HepG2 (cell line): Measurements from ENCODE around the gene CDC42EP5. TPM values are rescaled to one million over a fixed set of nuclear protein-coding genes. Genes with fewer than 3 reads are reported as not detected.

ENCODE experiments used
- BCL6 ChIP-seq: IDR thresholded peaks from 2 replicates; pipeline ENCODE4 v1.6.1; 2016; ENCODE audit warnings: missing genetic modification reagents, missing compliant biosample characterization
- KMT2B ChIP-seq: IDR thresholded peaks from 2 replicates; pipeline ENCODE4 v1.6.1; 2016; ENCODE audit warnings: missing genetic modification reagents, missing compliant biosample characterization
- MXD4 ChIP-seq: IDR thresholded peaks from 2 replicates; pipeline ENCODE4 v1.6.1; 2016; ENCODE audit warnings: mild to moderate bottlenecking, missing biosample characterization, missing genetic modification reagents
- TARDBP ChIP-seq: sonication (generic); formaldehyde crosslinking; IDR thresholded peaks from 2 replicates; pipeline ENCODE4 v1.8.0; 2022; ENCODE audit warnings: mild to moderate bottlenecking, missing genetic modification reagents
- ZBTB8A ChIP-seq: sonication (generic); formaldehyde crosslinking; IDR thresholded peaks from 2 replicates; pipeline ENCODE4 v1.4.0; 2020; ENCODE audit warnings: mild to moderate bottlenecking, low read depth, missing genetic modification reagents, borderline replicate concordance
- ZNF382 ChIP-seq: sonication (generic); formaldehyde crosslinking; IDR thresholded peaks from 2 replicates; pipeline ENCODE4 v1.5.0; 2020; ENCODE audit warnings: missing genetic modification reagents, mild to moderate bottlenecking, borderline replicate concordance
- ZNF431 ChIP-seq: sonication (generic); formaldehyde crosslinking; IDR thresholded peaks from 2 replicates; pipeline ENCODE4 v1.9.0; 2022; ENCODE audit warnings: missing genetic modification reagents, low read depth, mild to moderate bottlenecking, borderline replicate concordance
- ZNF598 ChIP-seq: sonication (generic); formaldehyde crosslinking; IDR thresholded peaks from 2 replicates; pipeline ENCODE4 v1.5.1; 2020; ENCODE audit warnings: mild to moderate bottlenecking, missing genetic modification reagents, borderline replicate concordance
- ZNF605 ChIP-seq: sonication (generic); formaldehyde crosslinking; IDR thresholded peaks from 2 replicates; pipeline ENCODE4 v1.8.0; 2022; ENCODE audit warnings: mild to moderate bottlenecking, missing genetic modification reagents
- ZNF616 ChIP-seq: sonication (generic); formaldehyde crosslinking; IDR thresholded peaks from 2 replicates; pipeline ENCODE4 v1.5.0; 2020; ENCODE audit warnings: low read depth, mild to moderate bottlenecking, missing genetic modification reagents
- ZNF709 ChIP-seq: sonication (generic); formaldehyde crosslinking; IDR thresholded peaks from 2 replicates; pipeline ENCODE4 v1.5.0; 2020; ENCODE audit warnings: mild to moderate bottlenecking, missing genetic modification reagents
- ZNF841 ChIP-seq: sonication (generic); formaldehyde crosslinking; IDR thresholded peaks from 2 replicates; pipeline ENCODE4 v1.8.1; 2023; ENCODE audit warnings: missing genetic modification reagents, borderline replicate concordance
- polyA plus RNA-seq, 8 experiments: library from polyadenylated mRNA; depleted of rRNA in 3 of 8; stranded (reverse) in 7 of 8; unstranded in 1 of 8; fragments of >200 nt; fragmentation: Illumina TruSeq in 4 of 8; extraction: Trizol in 4 of 8; gene quantifications; 2 replicates each; pipeline versions ENCODE4 v1.2.1 to v1.2.3, GENCODE V29; 2011 to 2016; ENCODE audit warnings: low read depth in 4 of 8, missing spikeins in 1 of 8, mixed read lengths in 1 of 8; ENCODE audit not compliant: insufficient read depth in 1 of 8
- total RNA-seq, 5 experiments: library from RNA; depleted of rRNA; stranded (reverse); fragments of >200 nt; fragmentation: Illumina TruSeq; extraction: Trizol; gene quantifications; 2 replicates each; pipeline ENCODE4 v1.2.3, GENCODE V29; 2016; ENCODE audit warnings: low read depth in 1 of 5
- TF ChIP-seq, protein P1 (sequence below): sonication (generic); formaldehyde crosslinking; IDR thresholded peaks from 2 replicates; pipeline ENCODE4 v1.4.0; 2020; ENCODE audit warnings: mild to moderate bottlenecking, missing genetic modification reagents, borderline replicate concordance
- TF ChIP-seq, protein P2 (sequence below): sonication (generic); formaldehyde crosslinking; IDR thresholded peaks from 2 replicates; pipeline ENCODE4 v1.5.0; 2020; ENCODE audit warnings: mild to moderate bottlenecking, missing genetic modification reagents, borderline replicate concordance
- TF ChIP-seq, protein P3 (sequence below): sonication (generic); formaldehyde crosslinking; IDR thresholded peaks from 2 replicates; pipeline ENCODE4 v1.4.0; 2020; ENCODE audit warnings: missing genetic modification reagents, mild to moderate bottlenecking, borderline replicate concordance
- TF ChIP-seq, protein P4 (sequence below): sonication (generic); formaldehyde crosslinking; IDR thresholded peaks from 2 replicates; pipeline ENCODE4 v1.4.0; 2020; ENCODE audit warnings: mild to moderate bottlenecking, missing genetic modification reagents, borderline replicate concordance
- TF ChIP-seq, protein P5 (sequence below): sonication (generic); formaldehyde crosslinking; IDR thresholded peaks from 2 replicates; pipeline ENCODE4 v1.5.0; 2020; ENCODE audit warnings: missing genetic modification reagents

CDC42EP5 gene
- total and polyA plus RNA-seq, 2 of the 13 experiments (the other 11 are each of a cell fraction or from before 2014, with no cell fraction given) = 0.41 to 1.6 TPM

DNA sequence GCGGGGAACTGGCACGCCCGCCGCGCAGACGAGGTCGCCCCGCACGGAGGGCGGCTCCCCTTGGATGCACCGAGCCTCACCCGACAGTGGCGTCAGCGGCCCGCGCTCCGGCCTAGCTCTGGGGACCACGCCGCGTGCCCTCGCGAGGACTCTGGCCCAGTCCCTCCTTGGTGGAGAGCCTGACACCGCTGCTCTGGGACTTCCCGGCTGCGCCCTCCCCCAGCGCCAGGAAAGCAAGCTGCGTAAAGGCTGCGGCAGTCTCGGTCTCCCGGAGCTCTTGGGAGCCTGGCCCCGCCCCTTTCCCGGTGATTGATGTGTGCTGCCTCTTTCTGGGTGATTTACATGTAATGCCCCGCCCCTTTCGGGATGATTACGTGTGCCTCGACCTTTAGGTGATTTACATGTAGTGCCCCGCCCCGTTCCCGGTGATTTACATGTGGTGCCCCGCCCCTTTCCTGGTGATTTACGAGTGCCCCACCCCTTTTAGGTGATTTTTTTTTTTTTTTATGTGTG lies 9.5 kb downstream of the CDC42EP5 start, which contains the start of gene LENG9 (continued):
- TF ChIP-seq ZNF605 = no peak
- TF ChIP-seq, protein P1, sequence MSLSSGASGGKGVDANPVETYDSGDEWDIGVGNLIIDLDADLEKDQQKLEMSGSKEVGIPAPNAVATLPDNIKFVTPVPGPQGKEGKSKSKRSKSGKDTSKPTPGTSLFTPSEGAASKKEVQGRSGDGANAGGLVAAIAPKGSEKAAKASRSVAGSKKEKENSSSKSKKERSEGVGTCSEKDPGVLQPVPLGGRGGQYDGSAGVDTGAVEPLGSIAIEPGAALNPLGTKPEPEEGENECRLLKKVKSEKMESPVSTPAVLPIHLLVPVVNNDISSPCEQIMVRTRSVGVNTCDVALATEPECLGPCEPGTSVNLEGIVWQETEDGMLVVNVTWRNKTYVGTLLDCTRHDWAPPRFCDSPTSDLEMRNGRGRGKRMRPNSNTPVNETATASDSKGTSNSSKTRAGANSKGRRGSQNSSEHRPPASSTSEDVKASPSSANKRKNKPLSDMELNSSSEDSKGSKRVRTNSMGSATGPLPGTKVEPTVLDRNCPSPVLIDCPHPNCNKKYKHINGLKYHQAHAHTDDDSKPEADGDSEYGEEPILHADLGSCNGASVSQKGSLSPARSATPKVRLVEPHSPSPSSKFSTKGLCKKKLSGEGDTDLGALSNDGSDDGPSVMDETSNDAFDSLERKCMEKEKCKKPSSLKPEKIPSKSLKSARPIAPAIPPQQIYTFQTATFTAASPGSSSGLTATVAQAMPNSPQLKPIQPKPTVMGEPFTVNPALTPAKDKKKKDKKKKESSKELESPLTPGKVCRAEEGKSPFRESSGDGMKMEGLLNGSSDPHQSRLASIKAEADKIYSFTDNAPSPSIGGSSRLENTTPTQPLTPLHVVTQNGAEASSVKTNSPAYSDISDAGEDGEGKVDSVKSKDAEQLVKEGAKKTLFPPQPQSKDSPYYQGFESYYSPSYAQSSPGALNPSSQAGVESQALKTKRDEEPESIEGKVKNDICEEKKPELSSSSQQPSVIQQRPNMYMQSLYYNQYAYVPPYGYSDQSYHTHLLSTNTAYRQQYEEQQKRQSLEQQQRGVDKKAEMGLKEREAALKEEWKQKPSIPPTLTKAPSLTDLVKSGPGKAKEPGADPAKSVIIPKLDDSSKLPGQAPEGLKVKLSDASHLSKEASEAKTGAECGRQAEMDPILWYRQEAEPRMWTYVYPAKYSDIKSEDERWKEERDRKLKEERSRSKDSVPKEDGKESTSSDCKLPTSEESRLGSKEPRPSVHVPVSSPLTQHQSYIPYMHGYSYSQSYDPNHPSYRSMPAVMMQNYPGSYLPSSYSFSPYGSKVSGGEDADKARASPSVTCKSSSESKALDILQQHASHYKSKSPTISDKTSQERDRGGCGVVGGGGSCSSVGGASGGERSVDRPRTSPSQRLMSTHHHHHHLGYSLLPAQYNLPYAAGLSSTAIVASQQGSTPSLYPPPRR = no peak
- TF ChIP-seq, protein P2, sequence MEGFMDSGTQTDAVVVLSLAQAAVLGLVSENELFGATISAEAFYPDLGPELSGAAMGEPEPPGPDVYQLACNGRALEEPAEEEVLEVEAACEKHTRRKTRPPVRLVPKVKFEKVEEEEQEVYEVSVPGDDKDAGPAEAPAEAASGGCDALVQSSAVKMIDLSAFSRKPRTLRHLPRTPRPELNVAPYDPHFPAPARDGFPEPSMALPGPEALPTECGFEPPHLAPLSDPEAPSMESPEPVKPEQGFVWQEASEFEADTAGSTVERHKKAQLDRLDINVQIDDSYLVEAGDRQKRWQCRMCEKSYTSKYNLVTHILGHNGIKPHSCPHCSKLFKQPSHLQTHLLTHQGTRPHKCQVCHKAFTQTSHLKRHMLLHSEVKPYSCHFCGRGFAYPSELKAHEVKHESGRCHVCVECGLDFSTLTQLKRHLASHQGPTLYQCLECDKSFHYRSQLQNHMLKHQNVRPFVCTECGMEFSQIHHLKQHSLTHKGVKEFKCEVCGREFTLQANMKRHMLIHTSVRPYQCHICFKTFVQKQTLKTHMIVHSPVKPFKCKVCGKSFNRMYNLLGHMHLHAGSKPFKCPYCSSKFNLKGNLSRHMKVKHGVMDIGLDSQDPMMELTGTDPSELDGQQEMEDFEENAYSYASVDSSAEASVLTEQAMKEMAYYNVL (CRISPR knock-in tag) = peak; percentile 24; the same call in 1 of the 2 replicates
- 0 out of 2 replicates have a peak, but pooled peaks have one; percentile 47 for TF ChIP-seq KMT2B (CRISPR knock-in tag)
- no peak for TF ChIP-seq MXD4 (CRISPR knock-in tag)
- TF ChIP-seq BCL6 = 0 out of 2 replicates have a peak, but pooled peaks have one; percentile 22
- no peak for TF ChIP-seq TARDBP (CRISPR knock-in tag)
- TF ChIP-seq, protein P3, sequence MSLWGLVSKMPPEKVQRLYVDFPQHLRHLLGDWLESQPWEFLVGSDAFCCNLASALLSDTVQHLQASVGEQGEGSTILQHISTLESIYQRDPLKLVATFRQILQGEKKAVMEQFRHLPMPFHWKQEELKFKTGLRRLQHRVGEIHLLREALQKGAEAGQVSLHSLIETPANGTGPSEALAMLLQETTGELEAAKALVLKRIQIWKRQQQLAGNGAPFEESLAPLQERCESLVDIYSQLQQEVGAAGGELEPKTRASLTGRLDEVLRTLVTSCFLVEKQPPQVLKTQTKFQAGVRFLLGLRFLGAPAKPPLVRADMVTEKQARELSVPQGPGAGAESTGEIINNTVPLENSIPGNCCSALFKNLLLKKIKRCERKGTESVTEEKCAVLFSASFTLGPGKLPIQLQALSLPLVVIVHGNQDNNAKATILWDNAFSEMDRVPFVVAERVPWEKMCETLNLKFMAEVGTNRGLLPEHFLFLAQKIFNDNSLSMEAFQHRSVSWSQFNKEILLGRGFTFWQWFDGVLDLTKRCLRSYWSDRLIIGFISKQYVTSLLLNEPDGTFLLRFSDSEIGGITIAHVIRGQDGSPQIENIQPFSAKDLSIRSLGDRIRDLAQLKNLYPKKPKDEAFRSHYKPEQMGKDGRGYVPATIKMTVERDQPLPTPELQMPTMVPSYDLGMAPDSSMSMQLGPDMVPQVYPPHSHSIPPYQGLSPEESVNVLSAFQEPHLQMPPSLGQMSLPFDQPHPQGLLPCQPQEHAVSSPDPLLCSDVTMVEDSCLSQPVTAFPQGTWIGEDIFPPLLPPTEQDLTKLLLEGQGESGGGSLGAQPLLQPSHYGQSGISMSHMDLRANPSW (CRISPR knock-in tag) = no peak
- TF ChIP-seq ZNF598 = no peak
- no peak for TF ChIP-seq ZNF431 (CRISPR knock-in tag)
- no peak for TF ChIP-seq ZNF616 (CRISPR knock-in tag)
- TF ChIP-seq ZBTB8A (CRISPR knock-in tag) = no peak
- no peak for TF ChIP-seq ZNF841 (CRISPR knock-in tag)
- TF ChIP-seq, protein P4, sequence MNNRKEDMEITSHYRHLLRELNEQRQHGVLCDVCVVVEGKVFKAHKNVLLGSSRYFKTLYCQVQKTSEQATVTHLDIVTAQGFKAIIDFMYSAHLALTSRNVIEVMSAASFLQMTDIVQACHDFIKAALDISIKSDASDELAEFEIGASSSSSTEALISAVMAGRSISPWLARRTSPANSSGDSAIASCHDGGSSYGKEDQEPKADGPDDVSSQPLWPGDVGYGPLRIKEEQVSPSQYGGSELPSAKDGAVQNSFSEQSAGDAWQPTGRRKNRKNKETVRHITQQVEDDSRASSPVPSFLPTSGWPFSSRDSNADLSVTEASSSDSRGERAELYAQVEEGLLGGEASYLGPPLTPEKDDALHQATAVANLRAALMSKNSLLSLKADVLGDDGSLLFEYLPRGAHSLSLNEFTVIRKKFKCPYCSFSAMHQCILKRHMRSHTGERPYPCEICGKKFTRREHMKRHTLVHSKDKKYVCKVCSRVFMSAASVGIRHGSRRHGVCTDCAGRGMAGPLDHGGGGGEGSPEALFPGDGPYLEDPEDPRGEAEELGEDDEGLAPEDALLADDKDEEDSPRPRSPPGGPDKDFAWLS (CRISPR knock-in tag) = no peak
- TF ChIP-seq, protein P5, sequence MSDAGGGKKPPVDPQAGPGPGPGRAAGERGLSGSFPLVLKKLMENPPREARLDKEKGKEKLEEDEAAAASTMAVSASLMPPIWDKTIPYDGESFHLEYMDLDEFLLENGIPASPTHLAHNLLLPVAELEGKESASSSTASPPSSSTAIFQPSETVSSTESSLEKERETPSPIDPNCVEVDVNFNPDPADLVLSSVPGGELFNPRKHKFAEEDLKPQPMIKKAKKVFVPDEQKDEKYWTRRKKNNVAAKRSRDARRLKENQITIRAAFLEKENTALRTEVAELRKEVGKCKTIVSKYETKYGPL (CRISPR knock-in tag) = no peak
- no peak for TF ChIP-seq ZNF382
- no peak; the same call in 1 of the 2 replicates for TF ChIP-seq ZNF709 (CRISPR knock-in tag)
